ENCODE measurements around the gene KCNB1.
"Not testable (repeated sequence)": the region's sequence is repeated elsewhere in the genome, so short reads cannot be mapped to it uniquely, and the experiment has no call there.

KCNB1 gene

GRCh38 chr20:49319208-49319809 is 163.2 kb downstream of the KCNB1 start:
- no peak for DNase-seq (ENCODE audit: low read depth in 2 of 2)

GRCh38 chr20:49318430-49319207 is 163.8 kb downstream of the KCNB1 start:
- DNase-seq (ENCODE audit: low read depth in 2 of 2), result no peak

GRCh38 chr20:49318091-49318429 is 164.4 kb downstream of the KCNB1 start:
- DNase-seq (ENCODE audit: low read depth in 2 of 2), result no peak

DNA sequence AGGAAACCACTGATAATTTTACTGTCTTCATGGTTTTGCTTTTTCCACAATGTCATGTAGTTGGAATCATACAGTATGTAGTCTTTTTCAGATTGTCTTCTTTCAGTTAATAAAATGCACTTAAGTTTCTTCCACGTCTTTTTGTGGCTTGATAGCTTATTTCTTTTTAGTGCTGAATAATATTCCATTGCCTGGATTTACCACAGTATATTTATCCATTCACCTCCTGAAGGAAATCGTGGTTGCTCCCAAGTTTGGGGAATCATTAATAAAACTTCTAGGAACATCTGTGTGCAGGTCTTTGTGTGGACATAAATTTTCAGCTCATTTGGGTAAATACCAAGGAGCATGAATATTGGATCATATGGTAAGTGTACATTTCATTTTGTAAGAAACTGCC is 165.8 kb downstream of the KCNB1 start:
- DNase-seq (ENCODE audit: low read depth in 2 of 2), result no peak

DNA sequence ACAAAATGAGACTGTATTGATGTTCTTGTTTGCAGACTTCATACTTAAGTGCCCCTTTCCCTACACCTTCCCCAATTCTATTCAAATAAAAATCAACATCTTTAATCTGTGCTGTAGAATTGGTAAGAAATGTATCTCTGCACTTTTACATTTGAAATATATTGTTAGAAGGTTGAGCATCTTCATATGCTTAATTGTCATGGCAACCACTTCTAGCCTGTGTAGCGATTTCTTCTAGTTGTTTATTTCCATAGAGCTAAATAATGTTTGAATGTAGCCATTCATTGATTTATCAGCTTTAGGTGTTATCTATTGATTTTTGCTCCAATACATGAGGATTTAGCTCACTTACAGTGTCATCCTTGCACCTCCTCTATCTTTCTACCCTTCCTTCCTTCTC is 166.9 kb downstream of the KCNB1 start:
- no peak for DNase-seq (ENCODE audit: low read depth in 2 of 2)

DNA sequence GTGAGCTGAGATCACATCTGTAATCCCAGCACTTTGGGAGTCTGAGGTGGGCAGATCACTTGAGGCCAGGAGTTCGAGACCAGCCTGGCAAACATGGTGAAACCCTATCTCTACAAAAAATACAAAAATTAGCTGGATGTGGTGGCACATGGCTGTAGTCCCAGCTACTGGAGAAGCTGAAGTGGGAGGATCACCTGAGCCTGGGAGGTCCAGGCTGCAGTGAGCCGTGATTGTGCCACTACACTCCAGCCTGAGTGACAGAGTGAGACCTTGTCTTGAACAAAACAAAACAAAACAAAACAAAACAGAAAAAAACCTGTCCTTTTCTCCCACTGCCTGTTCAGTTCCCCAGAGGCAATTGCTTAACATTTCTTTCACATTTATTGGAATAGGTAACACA is 168.4 kb downstream of the KCNB1 start:
- not testable (repeated sequence) for DNase-seq (ENCODE audit: low read depth in 2 of 2)

Measured in stimulated activated CD4-positive, alpha-beta T cell treated with anti-CD3 and anti-CD28 coated beads, Interleukin-15, amount 100 ng/mL, for 48 hours (primary cell).